Peyer's patch (tissue), 4 donors: ENCODE results near the gene MYO1D.

ENCODE experiments used
- CTCF ChIP-seq, 6 experiments: fragments of 450-650 bp in 4 of 6; fragments of 200-600 bp in 2 of 6; sonication (generic) in 1 of 6; IDR thresholded peaks; one replicate each; pipeline ENCODE4 v1.5.1; 2017 to 2019; ENCODE audit warnings: antibody characterized with exemption in 6 of 6, mild to moderate bottlenecking in 3 of 6, moderate library complexity in 1 of 6
- POLR2A ChIP-seq, 2 donors: fragments of 450-650 bp; IDR thresholded peaks; one replicate each; pipeline ENCODE4 v1.5.1; 2017; ENCODE audit warnings: antibody characterized with exemption in 2 of 2, mild to moderate bottlenecking in 2 of 2, moderate library complexity in 2 of 2

GRCh38 chr17:32756696-32757095 is 120.2 kb downstream of the MYO1D start:
- TF ChIP-seq CTCF (IDR thresholded peaks at IDR 0.05) (no peak), POLR2A (IDR thresholded peaks at IDR 0.05) (no peak)
